D721Med (cell line): ENCODE results near the gene RSPH1.

Experiments
- DNase-seq: peaks from one replicate; pipeline ENCODE4 v3.0.0; 2011; ENCODE audit warnings: low spot score; ENCODE audit not compliant: insufficient read length
- FAIRE-seq: peaks from 2 replicates; lab custom pipeline; 2011; peaks lifted over from hg19 to GRCh38; lab: Jason Lieb, UNC
- TF ChIP-seq, protein P1 (sequence below): IDR thresholded peaks from 2 replicates; pipeline ENCODE4 v1.5.1; 2012; ENCODE audit warnings: mild to moderate bottlenecking, control low read depth; ENCODE audit not compliant: insufficient read depth; ENCODE audit errors: missing control alignments

RSPH1 gene

GRCh38 chr21:42441963-42442362 lies 54.1 kb downstream of the RSPH1 start:
- DNase-seq (no peak), FAIRE-seq (no peak)
- TF ChIP-seq, protein P1, sequence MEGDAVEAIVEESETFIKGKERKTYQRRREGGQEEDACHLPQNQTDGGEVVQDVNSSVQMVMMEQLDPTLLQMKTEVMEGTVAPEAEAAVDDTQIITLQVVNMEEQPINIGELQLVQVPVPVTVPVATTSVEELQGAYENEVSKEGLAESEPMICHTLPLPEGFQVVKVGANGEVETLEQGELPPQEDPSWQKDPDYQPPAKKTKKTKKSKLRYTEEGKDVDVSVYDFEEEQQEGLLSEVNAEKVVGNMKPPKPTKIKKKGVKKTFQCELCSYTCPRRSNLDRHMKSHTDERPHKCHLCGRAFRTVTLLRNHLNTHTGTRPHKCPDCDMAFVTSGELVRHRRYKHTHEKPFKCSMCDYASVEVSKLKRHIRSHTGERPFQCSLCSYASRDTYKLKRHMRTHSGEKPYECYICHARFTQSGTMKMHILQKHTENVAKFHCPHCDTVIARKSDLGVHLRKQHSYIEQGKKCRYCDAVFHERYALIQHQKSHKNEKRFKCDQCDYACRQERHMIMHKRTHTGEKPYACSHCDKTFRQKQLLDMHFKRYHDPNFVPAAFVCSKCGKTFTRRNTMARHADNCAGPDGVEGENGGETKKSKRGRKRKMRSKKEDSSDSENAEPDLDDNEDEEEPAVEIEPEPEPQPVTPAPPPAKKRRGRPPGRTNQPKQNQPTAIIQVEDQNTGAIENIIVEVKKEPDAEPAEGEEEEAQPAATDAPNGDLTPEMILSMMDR: no peak

DNA sequence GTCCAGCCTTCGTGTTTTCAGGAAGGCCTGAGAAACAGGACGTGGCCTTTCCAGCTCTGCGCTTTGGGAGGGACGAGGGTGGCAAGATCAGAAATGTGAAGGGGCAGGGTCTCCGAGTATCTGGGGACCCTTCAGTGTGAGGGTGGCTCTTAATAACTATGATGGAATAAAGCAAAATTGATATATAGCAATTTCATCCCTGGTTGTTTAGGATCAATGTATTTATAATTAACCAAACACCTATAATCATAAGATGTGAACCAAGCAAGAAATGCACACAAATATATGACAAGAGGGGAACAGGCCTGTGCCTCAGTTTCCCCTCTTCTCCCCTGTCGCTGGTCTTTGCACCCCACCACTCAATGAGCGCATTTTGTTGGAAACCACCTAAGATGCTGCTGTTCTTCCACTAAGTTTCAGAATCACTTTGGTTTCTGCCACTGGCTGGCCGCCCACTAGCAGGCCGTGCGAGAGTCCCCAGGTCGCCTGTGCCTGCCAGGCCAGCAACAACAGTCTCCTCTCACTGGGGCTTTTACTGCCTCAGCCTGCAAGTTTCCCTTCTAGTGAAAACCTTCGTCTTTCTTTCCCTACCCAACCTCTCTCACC lies 55.7 kb downstream of the RSPH1 start:
- TF ChIP-seq, protein P1: no peak
- no peak for FAIRE-seq
- DNase-seq: no peak

DNA sequence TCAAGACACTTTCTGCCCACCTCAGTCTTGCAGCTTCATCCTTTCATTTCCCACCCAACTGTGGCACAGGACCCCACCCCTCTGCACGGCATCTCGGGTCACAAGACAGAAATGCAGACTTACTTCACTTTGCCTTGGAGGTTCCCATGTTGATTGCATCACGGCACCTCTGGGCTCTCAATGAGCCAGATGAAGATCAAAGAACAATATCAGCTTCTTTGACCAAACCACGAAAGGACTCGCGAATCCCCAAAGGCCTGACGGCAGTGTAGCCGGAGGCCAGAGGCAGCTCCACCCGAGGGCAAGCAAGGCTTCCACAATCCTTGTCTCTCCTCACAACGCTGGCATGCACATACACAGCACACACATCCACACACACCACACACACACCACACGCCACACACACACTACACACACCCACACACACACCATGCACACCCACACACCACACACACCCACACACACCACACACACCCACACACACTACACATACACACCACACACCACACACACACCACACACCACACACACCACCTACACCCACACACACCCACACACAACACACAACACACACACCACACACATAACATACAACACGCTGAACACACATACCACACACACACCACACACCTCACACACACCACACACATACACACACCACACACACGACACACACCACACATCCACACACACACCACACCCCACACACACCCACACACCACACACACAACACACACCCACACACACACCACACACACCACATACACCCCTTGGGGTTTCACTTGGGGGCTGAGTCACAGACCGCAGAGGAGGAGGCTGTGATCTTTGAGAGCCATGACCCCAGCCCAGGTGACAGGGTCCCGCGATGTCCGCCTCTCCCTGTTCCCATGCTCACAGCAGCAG lies 56.5 kb downstream of the RSPH1 start:
- no peak for FAIRE-seq
- TF ChIP-seq, protein P1: no peak
- no peak for DNase-seq

DNA sequence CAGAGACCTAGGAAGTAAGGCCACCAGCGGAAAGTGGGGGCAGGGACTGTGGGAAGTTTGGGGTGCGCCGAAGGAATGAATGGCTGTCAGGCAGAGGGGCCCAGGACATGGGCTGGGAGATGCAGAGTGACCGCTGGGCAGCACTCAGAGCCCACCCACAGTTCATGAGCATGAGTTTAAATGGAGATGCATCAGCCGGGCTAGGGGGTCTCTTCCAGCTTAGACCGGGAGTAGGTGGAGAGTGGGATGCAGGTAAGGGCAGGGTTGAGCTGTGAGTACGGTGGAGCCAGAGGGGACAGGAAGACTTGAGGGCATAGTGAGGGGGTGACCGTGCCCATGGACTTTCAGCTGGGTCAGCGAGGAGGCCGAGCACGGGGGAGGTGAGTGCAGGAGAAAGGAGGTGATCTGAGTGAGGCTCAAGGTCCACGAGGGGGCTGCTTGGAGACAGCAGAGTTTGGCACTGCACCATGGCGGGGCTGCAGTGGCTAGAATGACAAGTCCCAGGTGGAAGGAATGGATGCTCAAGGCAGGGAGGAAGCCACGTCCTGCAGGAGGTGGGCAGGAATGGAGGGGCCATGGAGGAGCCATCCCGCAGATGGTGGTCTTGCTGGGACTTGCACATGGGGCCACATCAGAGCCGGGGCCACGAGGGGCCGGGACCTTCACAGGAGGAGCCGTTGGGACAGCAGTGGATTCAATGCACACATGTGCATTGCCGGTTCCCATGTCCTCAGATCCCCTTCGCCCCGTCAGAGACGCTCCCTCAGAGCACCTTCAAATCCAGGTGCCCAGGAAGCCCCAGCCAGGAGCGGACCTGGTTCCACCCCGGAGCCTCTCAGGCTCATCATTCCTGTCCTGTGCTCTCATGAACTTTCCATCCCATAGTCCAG lies 57.5 kb downstream of the RSPH1 start:
- TF ChIP-seq, protein P1: no peak
- DNase-seq (no peak), FAIRE-seq (no peak)

- TF ChIP-seq, protein P1: no peak
- FAIRE-seq (no peak), DNase-seq (no peak)
These were observed 58.2 kb downstream of the RSPH1 start for GRCh38 chr21:42437786-42438185.

DNA sequence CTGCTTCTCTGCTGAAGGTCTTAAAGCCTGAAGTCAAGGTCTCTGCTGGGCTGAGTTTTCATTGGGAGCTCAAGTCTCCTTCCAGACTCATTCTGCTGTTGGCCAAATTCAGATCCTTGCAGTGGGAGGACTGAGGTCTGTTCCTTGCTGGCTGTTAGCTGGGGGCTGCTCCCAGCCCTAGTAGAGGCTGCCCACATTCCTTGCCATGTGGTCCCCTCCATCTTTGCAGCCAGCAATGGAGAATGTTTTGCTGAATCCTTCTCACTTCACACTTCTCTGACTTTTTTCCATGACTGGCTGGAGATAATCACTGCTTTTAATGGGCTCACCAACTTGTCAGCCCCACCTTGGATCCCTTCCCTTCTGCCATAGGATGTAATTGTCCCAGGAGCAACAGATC lies 59.1 kb downstream of the RSPH1 start:
- no peak for DNase-seq
- FAIRE-seq: no peak
- TF ChIP-seq, protein P1: no peak
